GM19238 (cell line): ENCODE data around the gene CDKL2.
"Not testable (repeated sequence)": the region's sequence is repeated elsewhere in the genome, so short reads cannot be mapped to it uniquely, and the experiment has no call there.

Experiments
- DNase-seq: peaks from one replicate; pipeline ENCODE4 v3.0.0; 2011; ENCODE audit warnings: low spot score; ENCODE audit not compliant: insufficient read length

The CDKL2 gene

GRCh38 chr4:75555294-75556164 lies 74.8 kb downstream of the CDKL2 start, which contains the start of gene ODAPH:
ODAPH (plus strand) TSS chr4:75556066; CDS start chr4:75556083, 17 bp downstream.
- DNase-seq = no peak

- DNase-seq = no peak
Measured at GRCh38 chr4:75552452-75552851, 77.9 kb downstream of the CDKL2 start.

GRCh38 chr4:75549019-75549418 lies 81.3 kb downstream of the CDKL2 start:
- no peak for DNase-seq

GRCh38 chr4:75547647-75548387 lies 82.5 kb downstream of the CDKL2 start:
- DNase-seq = no peak

- DNase-seq = no peak
Measured at GRCh38 chr4:75545526-75545925, 84.8 kb downstream of the CDKL2 start.

- no peak for DNase-seq
Measured at GRCh38 chr4:75544870-75545269, 85.5 kb downstream of the CDKL2 start.

- DNase-seq = not testable (repeated sequence)
Measured at GRCh38 chr4:75544220-75544619, 86.1 kb downstream of the CDKL2 start.

- DNase-seq = no peak
Measured at GRCh38 chr4:75542824-75543223, 87.5 kb downstream of the CDKL2 start.

- not testable (repeated sequence) for DNase-seq
Measured at GRCh38 chr4:75537308-75537707, 93.0 kb downstream of the CDKL2 start.

- not testable (repeated sequence) for DNase-seq
Measured at GRCh38 chr4:75533926-75534325, 96.4 kb downstream of the CDKL2 start.

GRCh38 chr4:75533339-75533887 lies 96.9 kb downstream of the CDKL2 start:
- DNase-seq = not testable (repeated sequence)

GRCh38 chr4:75531536-75532143 lies 98.7 kb downstream of the CDKL2 start:
- not testable (repeated sequence) for DNase-seq

GRCh38 chr4:75530556-75531322 lies 99.6 kb downstream of the CDKL2 start:
- DNase-seq = no peak
